MCF 10A (cell line): Measurements from ENCODE around the gene QKI. TPM values are rescaled to one million over a fixed set of nuclear protein-coding genes. Genes with fewer than 3 reads are reported as not detected.

Source experiments
- BruUV-seq: library from RNA; stranded (reverse); fragments of 400-500 nt; replicated peaks from 2 replicates; lab custom pipeline; 2021; lab: Mats Ljungman, UMichigan
- CTCF ChIA-PET: fragments of 300-600 bp; sonication (Branson Sonifier 250); formaldehyde crosslinking; extraction: SDS; loops from one replicate; lab custom pipeline; 2021; ENCODE audit warnings: antibody characterized with exemption, inconsistent platforms; lab: Yijun Ruan, JAX
- POLR2A ChIA-PET: fragments of 300-600, 350-650 bp; sonication (Branson Sonifier 250); formaldehyde crosslinking; extraction: SDS; loops from one replicate; lab custom pipeline; 2020; ENCODE audit warnings: antibody characterized with exemption, inconsistent platforms; lab: Yijun Ruan, JAX
- DNase-seq: peaks from one replicate; pipeline ENCODE4 v3.0.0-alpha.2; 2018; ENCODE audit not compliant: unreplicated experiment
- H3K27ac Mint-ChIP-seq: one replicate; pipeline ENCODE4 v1.8.0; 2022; ENCODE audit warnings: mild to moderate bottlenecking, low read depth, mixed read lengths; ENCODE audit not compliant: unreplicated experiment
- H3K27me3 Mint-ChIP-seq: one replicate; pipeline ENCODE4 v1.8.0; 2022; ENCODE audit warnings: mixed read lengths; ENCODE audit not compliant: insufficient read depth, unreplicated experiment
- H3K36me3 Mint-ChIP-seq: one replicate; pipeline ENCODE4 v1.8.0; 2022; ENCODE audit warnings: mild to moderate bottlenecking, moderate library complexity, mixed read lengths; ENCODE audit not compliant: insufficient read depth, unreplicated experiment
- H3K4me1 Mint-ChIP-seq: one replicate; pipeline ENCODE4 v1.8.0; 2022; ENCODE audit warnings: mixed read lengths; ENCODE audit not compliant: insufficient read depth, unreplicated experiment
- H3K4me3 Mint-ChIP-seq: one replicate; pipeline ENCODE4 v1.8.0; 2022; ENCODE audit warnings: mild to moderate bottlenecking, moderate library complexity, mixed read lengths; ENCODE audit not compliant: unreplicated experiment
- H3K9me3 Mint-ChIP-seq: one replicate; pipeline ENCODE4 v1.8.0; 2022; ENCODE audit warnings: mixed read lengths; ENCODE audit not compliant: unreplicated experiment
- CTCF ChIP-seq: fragments of 200-600 bp; IDR thresholded peaks from one replicate; pipeline ENCODE4 v1.8.0; 2022; ENCODE audit warnings: antibody characterized with exemption, mild to moderate bottlenecking; ENCODE audit not compliant: unreplicated experiment
- intact Hi-C: fragments of 100-400 bp; cut with micrococcal nuclease; formaldehyde crosslinking; loops from 2 replicates; pipeline ENCODE4 v1.14.1; 2022
- total RNA-seq: library from RNA; stranded (reverse); gene quantifications from 2 replicates; pipeline ENCODE4 v1.2.3, GENCODE V29; 2022

QKI gene
- total RNA-seq, 1 experiment from 2014 or later: 272 TPM

- TF ChIP-seq CTCF: no peak
- ChIA-PET CTCF (no interaction called here), POLR2A (no interaction called here)
- DNase-seq: no peak
- BruUV-seq: no TSS peak
- Mint-ChIP-seq H3K9me3 (no peaks in the 10 kb centered on the region), H3K36me3 (no peaks in the 10 kb centered on the region), H3K4me3 (no peak overlapping the region), H3K4me1 (peaks cover 6% of the 10 kb centered on the region), H3K27ac (no peak overlapping the region), H3K27me3 (no peaks in the 10 kb centered on the region)
- intact Hi-C loops: no loop called here
Observed at GRCh38 chr6:163397326-163397725, 17.2 kb upstream of the QKI start.

GRCh38 chr6:163398115-163398514 is 16.4 kb upstream of the QKI start:
- Mint-ChIP-seq H3K4me1 (no peaks in the 10 kb centered on the region), H3K4me3 (no peak overlapping the region), H3K27me3 (no peaks in the 10 kb centered on the region), H3K27ac (no peak overlapping the region), H3K36me3 (no peaks in the 10 kb centered on the region), H3K9me3 (no peaks in the 10 kb centered on the region)
- BruUV-seq: no TSS peak
- intact Hi-C loops: no loop called here
- no peak for DNase-seq
- ChIA-PET POLR2A (no interaction called here), CTCF (no interaction called here)
- TF ChIP-seq CTCF: no peak

GRCh38 chr6:163398815-163399214 is 15.7 kb upstream of the QKI start:
- no peak for DNase-seq
- intact Hi-C loops: no loop called here
- Mint-ChIP-seq H3K27me3 (no peaks in the 10 kb centered on the region), H3K9me3 (no peaks in the 10 kb centered on the region), H3K27ac (no peak overlapping the region), H3K36me3 (no peaks in the 10 kb centered on the region), H3K4me1 (no peaks in the 10 kb centered on the region), H3K4me3 (no peak overlapping the region)
- no peak for TF ChIP-seq CTCF
- CTCF ChIA-PET: no interaction called here
- BruUV-seq: no TSS peak
- POLR2A ChIA-PET: no interaction called here

- no TSS peak for BruUV-seq
- Mint-ChIP-seq H3K4me1 (no peaks in the 10 kb centered on the region), H3K4me3 (no peak overlapping the region), H3K27ac (no peak overlapping the region), H3K36me3 (no peaks in the 10 kb centered on the region), H3K27me3 (no peaks in the 10 kb centered on the region), H3K9me3 (no peaks in the 10 kb centered on the region)
- no peak for DNase-seq
- CTCF ChIA-PET: no interaction called here
- TF ChIP-seq CTCF: no peak
- intact Hi-C loops: no loop called here
- POLR2A ChIA-PET: no interaction called here
Observed at GRCh38 chr6:163400509-163400908, 14.0 kb upstream of the QKI start.
